Chondrocyte (in vitro differentiated cells): Measurements from ENCODE around the gene SPG7. TPM values are rescaled to one million over a fixed set of nuclear protein-coding genes. Genes with fewer than 3 reads are reported as not detected.

Source experiments
- DNase-seq: peaks from one replicate; pipeline ENCODE4 v3.0.0; 2021; ENCODE audit warnings: mixed read lengths, low spot score
- H3K27ac Mint-ChIP-seq: one replicate; pipeline ENCODE4 v1.8.0; 2021; ENCODE audit warnings: mild to moderate bottlenecking, moderate library complexity, mixed read lengths; ENCODE audit not compliant: unreplicated experiment
- H3K27me3 Mint-ChIP-seq: 2 replicates; pipeline ENCODE4 v1.8.0; 2021; ENCODE audit warnings: low read depth, mixed read lengths
- H3K36me3 Mint-ChIP-seq: 2 replicates; pipeline ENCODE4 v1.8.0; 2021; ENCODE audit warnings: low read depth, mixed read lengths
- H3K4me1 Mint-ChIP-seq: 2 replicates; pipeline ENCODE4 v1.8.0; 2021; ENCODE audit warnings: low read depth, mild to moderate bottlenecking, mixed read lengths
- H3K4me3 Mint-ChIP-seq: one replicate; pipeline ENCODE4 v1.8.0; 2021; ENCODE audit warnings: mild to moderate bottlenecking, moderate library complexity, mixed read lengths; ENCODE audit not compliant: unreplicated experiment
- H3K9me3 Mint-ChIP-seq: 2 replicates; pipeline ENCODE4 v1.8.0; 2021; ENCODE audit warnings: low read depth, mixed read lengths
- CTCF ChIP-seq: fragments of 200-600 bp; sonication (generic); IDR thresholded peaks from 2 replicates; pipeline ENCODE4 v1.5.0; 2021; ENCODE audit warnings: antibody characterized with exemption, mild to moderate bottlenecking, moderate library complexity
- total RNA-seq: library from RNA; stranded (reverse); gene quantifications from 3 replicates; pipeline ENCODE4 v1.2.1, GENCODE V29; 2021

The SPG7 gene
- total RNA-seq, 1 donor from 2014 or later = 87.6 TPM

GRCh38 chr16:89475144-89475543 is 33.1 kb upstream of the SPG7 start:
- Mint-ChIP-seq H3K36me3 (no peaks in the 10 kb centered on the region), H3K4me3 (no peak overlapping the region), H3K9me3 (no peaks in the 10 kb centered on the region), H3K4me1 (peaks cover 81% of the 10 kb centered on the region), H3K27me3 (no peaks in the 10 kb centered on the region), H3K27ac (peak overlapping the region; percentile 52)
- no peak for DNase-seq
- no peak for TF ChIP-seq CTCF

GRCh38 chr16:89476379-89476778 is 31.8 kb upstream of the SPG7 start:
- no peaks in the 10 kb centered on the region for H3K9me3 Mint-ChIP-seq
- DNase-seq = no peak
- no peaks in the 10 kb centered on the region for H3K36me3 Mint-ChIP-seq
- no peaks in the 10 kb centered on the region for H3K27me3 Mint-ChIP-seq
- no peak overlapping the region for H3K27ac Mint-ChIP-seq
- peaks cover 78% of the 10 kb centered on the region for H3K4me1 Mint-ChIP-seq
- TF ChIP-seq CTCF = no peak
- no peak overlapping the region for H3K4me3 Mint-ChIP-seq

- Mint-ChIP-seq H3K27ac (no peak overlapping the region), H3K36me3 (no peaks in the 10 kb centered on the region), H3K4me3 (no peak overlapping the region), H3K27me3 (no peaks in the 10 kb centered on the region), H3K9me3 (no peaks in the 10 kb centered on the region), H3K4me1 (peaks cover 78% of the 10 kb centered on the region)
- no peak for DNase-seq
- no peak for TF ChIP-seq CTCF
Measured at GRCh38 chr16:89476811-89477261, 31.4 kb upstream of the SPG7 start.

- no peak for TF ChIP-seq CTCF
- H3K4me3 Mint-ChIP-seq = peak overlapping the region; percentile 34
- no peak for DNase-seq
- peaks cover 78% of the 10 kb centered on the region for H3K4me1 Mint-ChIP-seq
- H3K36me3 Mint-ChIP-seq = no peaks in the 10 kb centered on the region
- no peaks in the 10 kb centered on the region for H3K27me3 Mint-ChIP-seq
- peak overlapping the region; percentile 93 for H3K27ac Mint-ChIP-seq
- H3K9me3 Mint-ChIP-seq = no peaks in the 10 kb centered on the region
Measured at GRCh38 chr16:89478576-89479221, 29.5 kb upstream of the SPG7 start.

GRCh38 chr16:89481356-89481955 is 26.7 kb upstream of the SPG7 start:
- Mint-ChIP-seq H3K36me3 (peaks cover 2% of the 10 kb centered on the region), H3K4me1 (peaks cover 85% of the 10 kb centered on the region), H3K27me3 (no peaks in the 10 kb centered on the region), H3K27ac (no peak overlapping the region), H3K4me3 (no peak overlapping the region), H3K9me3 (no peaks in the 10 kb centered on the region)
- TF ChIP-seq CTCF = no peak
- no peak for DNase-seq
